Measurements from ENCODE around the gene IRF5. TPM values are rescaled to one million over a fixed set of nuclear protein-coding genes. Genes with fewer than 3 reads are reported as not detected.

Gene IRF5
- total RNA-seq, 2 experiments from 2014 or later, result 6.5 to 6.7 TPM

GRCh38 chr7:128931965-128932861 is 5.5 kb upstream of the IRF5 start:
- Mint-ChIP-seq H3K4me3 (no peak overlapping the region), H3K27me3 (peaks cover 12% of the 10 kb centered on the region), H3K4me1 (peaks cover 19% of the 10 kb centered on the region), H3K27ac (peak overlapping the region; percentile 68), H3K9me3 (no peaks in the 10 kb centered on the region), H3K36me3 (ENCODE audit: low read depth) (peaks cover 2% of the 10 kb centered on the region)
- no peak for DNase-seq
- ChIA-PET POLR2A (interaction anchor here (0.6 kb wide), 1 partner anchor 109 kb away, joined by 9 read pairs; no protein-coding TSS in a partner anchor), CTCF (interaction anchor here (0.6 to 1.6 kb wide), 9 partner anchors 10 to 458 kb away, joined by 3 to 7 read pairs (median 5); no protein-coding TSS in a partner anchor)

- POLR2A ChIA-PET, result interaction anchor here (0.6 kb wide), 1 partner anchor 110 kb away, joined by 9 read pairs; no protein-coding TSS in a partner anchor
- H3K4me3 Mint-ChIP-seq, result no peak overlapping the region
- H3K27ac Mint-ChIP-seq, result peak overlapping the region; percentile 2
These were observed 4.9 kb upstream of the IRF5 start for GRCh38 chr7:128932862-128933179.

GRCh38 chr7:128933180-128933891 is 4.4 kb upstream of the IRF5 start:
- peak; percentile 62 for DNase-seq
- Mint-ChIP-seq H3K4me3 (no peak overlapping the region), H3K36me3 (ENCODE audit: low read depth) (peaks cover 2% of the 10 kb centered on the region), H3K27ac (peak overlapping the region; percentile 87), H3K4me1 (peaks cover 22% of the 10 kb centered on the region), H3K9me3 (no peaks in the 10 kb centered on the region), H3K27me3 (peaks cover 16% of the 10 kb centered on the region)
- ChIA-PET POLR2A (interaction anchor here (0.6 kb wide), 1 partner anchor 110 kb away, joined by 9 read pairs; no protein-coding TSS in a partner anchor), CTCF (interaction anchor here (0.6 to 2.0 kb wide), 12 partner anchors 11 to 1538 kb away, joined by 3 to 6 read pairs (median 4); partner anchors contain the start of gene TNPO3)

More at GRCh38 chr7:128932862-128933179, 4.9 kb upstream of the IRF5 start:
- DNase-seq, result no peak
- peaks cover 15% of the 10 kb centered on the region for H3K27me3 Mint-ChIP-seq
- no peaks in the 10 kb centered on the region for H3K9me3 Mint-ChIP-seq
- H3K4me1 Mint-ChIP-seq, result peaks cover 22% of the 10 kb centered on the region
- CTCF ChIA-PET, result interaction anchor here (0.6 to 2.0 kb wide), 12 partner anchors 11 to 473 kb away, joined by 3 to 7 read pairs (median 4); partner anchors contain the start of gene TNPO3
- H3K36me3 Mint-ChIP-seq (ENCODE audit: low read depth), result peaks cover 2% of the 10 kb centered on the region

GRCh38 chr7:128934361-128935341 is 3.1 kb upstream of the IRF5 start:
- H3K9me3 Mint-ChIP-seq, result no peaks in the 10 kb centered on the region
- peaks cover 20% of the 10 kb centered on the region for H3K27me3 Mint-ChIP-seq
- H3K36me3 Mint-ChIP-seq (ENCODE audit: low read depth), result peaks cover 4% of the 10 kb centered on the region
- no peak for DNase-seq
- peaks cover 29% of the 10 kb centered on the region for H3K4me1 Mint-ChIP-seq
- ChIA-PET POLR2A (no interaction called here), CTCF (interaction anchor here (1.6 to 2.0 kb wide), 2 partner anchors 71 to 120 kb away, joined by 5 read pairs; partner anchors contain the start of gene TNPO3)
- no peak overlapping the region for H3K4me3 Mint-ChIP-seq
- H3K27ac Mint-ChIP-seq, result no peak overlapping the region

- Mint-ChIP-seq H3K36me3 (ENCODE audit: low read depth) (peaks cover 4% of the 10 kb centered on the region), H3K27me3 (peaks cover 20% of the 10 kb centered on the region), H3K9me3 (no peaks in the 10 kb centered on the region), H3K4me3 (no peak overlapping the region), H3K27ac (no peak overlapping the region), H3K4me1 (peaks cover 36% of the 10 kb centered on the region)
- ChIA-PET POLR2A (no interaction called here), CTCF (no interaction called here)
- DNase-seq, result no peak
These were observed 2.4 kb upstream of the IRF5 start for GRCh38 chr7:128935342-128935730.

- peaks cover 49% of the 10 kb centered on the region for H3K4me1 Mint-ChIP-seq
- CTCF ChIA-PET, result interaction anchor here (0.6 kb wide), 1 partner anchor 420 kb away, joined by 3 read pairs; no protein-coding TSS in a partner anchor
- peak overlapping the region; percentile 74 for H3K27ac Mint-ChIP-seq
These were observed 929 bp upstream of the IRF5 start for GRCh38 chr7:128936798-128937197.

GRCh38 chr7:128937271-128937646 is 468 bp upstream of the IRF5 start:
- Mint-ChIP-seq H3K4me3 (peak overlapping the region; percentile 69), H3K27me3 (peaks cover 20% of the 10 kb centered on the region), H3K9me3 (no peaks in the 10 kb centered on the region), H3K36me3 (ENCODE audit: low read depth) (peaks cover 4% of the 10 kb centered on the region), H3K27ac (peak overlapping the region; percentile 74), H3K4me1 (peaks cover 49% of the 10 kb centered on the region)
- POLR2A ChIA-PET, result no interaction called here
- DNase-seq, result no peak
- CTCF ChIA-PET, result no interaction called here

More at GRCh38 chr7:128936798-128937197, 929 bp upstream of the IRF5 start:
- Mint-ChIP-seq H3K9me3 (no peaks in the 10 kb centered on the region), H3K27me3 (peaks cover 20% of the 10 kb centered on the region), H3K4me3 (peak overlapping the region; percentile 69), H3K36me3 (ENCODE audit: low read depth) (peaks cover 4% of the 10 kb centered on the region)
- no peak for DNase-seq
- POLR2A ChIA-PET, result no interaction called here

GRCh38 chr7:128938544-128939074 is 882 bp downstream of the IRF5 start:
- Mint-ChIP-seq H3K4me1 (peaks cover 36% of the 10 kb centered on the region), H3K27ac (peak overlapping the region; percentile 71), H3K36me3 (ENCODE audit: low read depth) (peaks cover 2% of the 10 kb centered on the region), H3K27me3 (peaks cover 22% of the 10 kb centered on the region), H3K4me3 (peak overlapping the region; percentile 83), H3K9me3 (no peaks in the 10 kb centered on the region)
- ChIA-PET POLR2A (no interaction called here), CTCF (interaction anchor here (1.1 to 1.7 kb wide), 2 partner anchors 14 to 463 kb away, joined by 3 to 4 read pairs; partner anchors contain the start of gene METTL2B)
- peak; percentile 16 for DNase-seq

GRCh38 chr7:128939075-128939860 is 1.5 kb downstream of the IRF5 start:
- peak overlapping the region; percentile 48 for H3K4me3 Mint-ChIP-seq
- H3K27ac Mint-ChIP-seq, result peak overlapping the region; percentile 13
- peaks cover 2% of the 10 kb centered on the region for H3K36me3 Mint-ChIP-seq (ENCODE audit: low read depth)
- DNase-seq, result no peak
- POLR2A ChIA-PET, result interaction anchor here (0.6 kb wide), 1 partner anchor 285 kb away, joined by 3 read pairs; the partner anchor contains the start of gene AHCYL2
- CTCF ChIA-PET, result interaction anchor here (0.6 to 2.3 kb wide), 7 partner anchors 12 to 934 kb away, joined by 3 to 9 read pairs (median 3); partner anchors contain the start of gene METTL2B
- H3K27me3 Mint-ChIP-seq, result peaks cover 22% of the 10 kb centered on the region
- no peaks in the 10 kb centered on the region for H3K9me3 Mint-ChIP-seq
- H3K4me1 Mint-ChIP-seq, result peaks cover 34% of the 10 kb centered on the region

- no peak for DNase-seq
- Mint-ChIP-seq H3K4me3 (peak overlapping the region; percentile 55), H3K4me1 (peaks cover 34% of the 10 kb centered on the region), H3K27ac (peak overlapping the region; percentile 83), H3K36me3 (ENCODE audit: low read depth) (peaks cover 2% of the 10 kb centered on the region), H3K27me3 (peaks cover 22% of the 10 kb centered on the region), H3K9me3 (no peaks in the 10 kb centered on the region)
- CTCF ChIA-PET, result interaction anchor here (0.6 to 2.3 kb wide), 7 partner anchors 11 to 933 kb away, joined by 3 to 9 read pairs (median 3); partner anchors contain the start of gene METTL2B
- POLR2A ChIA-PET, result interaction anchor here (0.6 kb wide), 1 partner anchor 285 kb away, joined by 3 read pairs; the partner anchor contains the start of gene AHCYL2
These were observed 2.2 kb downstream of the IRF5 start for GRCh38 chr7:128939861-128940410.
